GM12864 (cell line): ENCODE data around the gene AGK.

ENCODE experiments used
- DNase-seq: peaks from one replicate; pipeline ENCODE4 v3.0.0-alpha.2; 2011; ENCODE audit warnings: low read depth
- H3K4me3 ChIP-seq: 2 replicates; pipeline ENCODE4 v1.5.1; 2011; ENCODE audit warnings: mild to moderate bottlenecking, low read depth, low read length, control low read depth
- TF ChIP-seq, protein P1 (sequence below): IDR thresholded peaks from 2 replicates; pipeline ENCODE4 v1.5.1; 2011; ENCODE audit warnings: low read depth, mild to moderate bottlenecking, moderate library complexity, low read length, control low read depth, inconsistent platforms; ENCODE audit errors: missing control alignments

Gene AGK, protein sequence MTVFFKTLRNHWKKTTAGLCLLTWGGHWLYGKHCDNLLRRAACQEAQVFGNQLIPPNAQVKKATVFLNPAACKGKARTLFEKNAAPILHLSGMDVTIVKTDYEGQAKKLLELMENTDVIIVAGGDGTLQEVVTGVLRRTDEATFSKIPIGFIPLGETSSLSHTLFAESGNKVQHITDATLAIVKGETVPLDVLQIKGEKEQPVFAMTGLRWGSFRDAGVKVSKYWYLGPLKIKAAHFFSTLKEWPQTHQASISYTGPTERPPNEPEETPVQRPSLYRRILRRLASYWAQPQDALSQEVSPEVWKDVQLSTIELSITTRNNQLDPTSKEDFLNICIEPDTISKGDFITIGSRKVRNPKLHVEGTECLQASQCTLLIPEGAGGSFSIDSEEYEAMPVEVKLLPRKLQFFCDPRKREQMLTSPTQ

DNA sequence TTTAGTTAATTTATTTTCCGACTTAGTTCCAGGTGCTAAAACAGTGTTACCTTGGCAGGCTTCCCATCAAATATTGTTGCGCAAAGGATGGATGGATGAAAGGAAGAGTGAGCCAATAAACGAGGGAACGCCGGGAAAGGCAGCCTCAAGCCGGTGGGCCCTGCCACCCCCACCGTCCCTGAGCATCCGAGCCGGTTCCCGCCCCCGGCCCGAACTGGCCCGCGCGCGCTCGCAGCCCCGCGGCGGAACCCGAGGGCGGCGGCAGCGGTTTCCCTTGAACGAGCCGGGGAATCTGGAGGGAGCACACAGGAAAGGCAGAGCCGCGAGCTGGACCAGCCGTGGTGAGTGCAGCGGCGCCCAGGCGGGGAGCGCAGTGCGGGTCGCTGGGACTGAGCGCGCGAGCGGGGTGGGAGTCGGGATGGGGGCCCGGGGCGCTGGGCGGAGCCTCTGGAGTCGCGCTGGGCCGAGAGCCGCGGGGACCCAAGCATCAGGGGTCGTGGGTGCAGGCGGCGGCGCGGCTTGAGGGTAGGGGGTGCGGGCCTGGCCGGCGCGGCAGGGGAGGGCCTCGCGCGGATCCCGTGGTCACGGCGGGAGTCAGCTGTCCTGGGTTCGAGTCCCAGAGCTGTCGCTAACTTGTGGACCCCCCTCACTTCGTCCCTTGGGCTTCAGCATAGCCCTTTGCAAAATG is at the start of gene AGK:
AGK (plus strand) TSS at position 317 of the 688 bp plus-strand sequence. CDS start 4,057 bp downstream, outside the sequence.
- TF ChIP-seq, protein P1, sequence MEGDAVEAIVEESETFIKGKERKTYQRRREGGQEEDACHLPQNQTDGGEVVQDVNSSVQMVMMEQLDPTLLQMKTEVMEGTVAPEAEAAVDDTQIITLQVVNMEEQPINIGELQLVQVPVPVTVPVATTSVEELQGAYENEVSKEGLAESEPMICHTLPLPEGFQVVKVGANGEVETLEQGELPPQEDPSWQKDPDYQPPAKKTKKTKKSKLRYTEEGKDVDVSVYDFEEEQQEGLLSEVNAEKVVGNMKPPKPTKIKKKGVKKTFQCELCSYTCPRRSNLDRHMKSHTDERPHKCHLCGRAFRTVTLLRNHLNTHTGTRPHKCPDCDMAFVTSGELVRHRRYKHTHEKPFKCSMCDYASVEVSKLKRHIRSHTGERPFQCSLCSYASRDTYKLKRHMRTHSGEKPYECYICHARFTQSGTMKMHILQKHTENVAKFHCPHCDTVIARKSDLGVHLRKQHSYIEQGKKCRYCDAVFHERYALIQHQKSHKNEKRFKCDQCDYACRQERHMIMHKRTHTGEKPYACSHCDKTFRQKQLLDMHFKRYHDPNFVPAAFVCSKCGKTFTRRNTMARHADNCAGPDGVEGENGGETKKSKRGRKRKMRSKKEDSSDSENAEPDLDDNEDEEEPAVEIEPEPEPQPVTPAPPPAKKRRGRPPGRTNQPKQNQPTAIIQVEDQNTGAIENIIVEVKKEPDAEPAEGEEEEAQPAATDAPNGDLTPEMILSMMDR = no peak

DNA sequence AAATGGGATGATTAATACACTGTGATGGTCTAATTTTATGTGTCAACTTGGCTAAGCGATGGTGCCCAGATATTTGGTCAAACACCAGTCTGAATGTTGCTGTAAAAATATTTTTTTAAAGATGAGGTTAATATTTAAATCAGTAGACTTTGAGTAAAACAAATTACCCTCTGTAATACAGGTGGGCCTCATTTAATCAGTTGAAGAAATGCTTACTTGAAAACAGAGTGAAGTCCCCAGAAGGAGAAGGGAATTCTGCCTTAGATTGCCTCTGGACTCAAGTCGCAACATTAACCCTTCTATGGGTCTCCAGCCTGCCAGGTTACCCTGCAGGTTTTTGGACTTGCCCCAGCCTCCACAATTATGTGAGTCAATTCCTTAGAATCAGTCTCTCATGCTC is 49.8 kb upstream of the AGK start:
- no peak for DNase-seq
- H3K4me3 ChIP-seq = no peak overlapping the region
- TF ChIP-seq, protein P1 = no peak

More for the DNA sequence above, at the start of gene AGK:
- peak within 1 kb of the TSS; percentile 99 for H3K4me3 ChIP-seq
- peak; percentile 49 for DNase-seq

DNA sequence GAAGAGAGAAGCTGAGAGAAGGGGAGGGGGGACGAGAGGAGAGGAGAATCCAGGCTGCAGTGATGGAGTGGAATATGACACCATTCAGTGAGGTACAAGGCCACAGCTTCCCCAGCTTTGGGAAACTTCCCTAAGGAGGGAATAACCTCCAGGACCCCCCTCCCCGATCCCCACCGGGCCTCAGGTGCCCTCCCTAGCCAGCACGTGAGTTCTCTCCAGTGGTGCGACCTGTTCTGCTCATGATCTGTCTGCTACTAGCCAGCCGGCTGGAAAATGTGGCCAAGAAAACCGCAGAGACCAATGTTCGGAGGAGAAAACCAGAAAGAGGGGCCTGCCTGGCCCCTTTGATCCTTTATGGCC is 39.9 kb upstream of the AGK start:
- TF ChIP-seq, protein P1 = no peak
- H3K4me3 ChIP-seq = no peak overlapping the region
- DNase-seq = no peak

DNA sequence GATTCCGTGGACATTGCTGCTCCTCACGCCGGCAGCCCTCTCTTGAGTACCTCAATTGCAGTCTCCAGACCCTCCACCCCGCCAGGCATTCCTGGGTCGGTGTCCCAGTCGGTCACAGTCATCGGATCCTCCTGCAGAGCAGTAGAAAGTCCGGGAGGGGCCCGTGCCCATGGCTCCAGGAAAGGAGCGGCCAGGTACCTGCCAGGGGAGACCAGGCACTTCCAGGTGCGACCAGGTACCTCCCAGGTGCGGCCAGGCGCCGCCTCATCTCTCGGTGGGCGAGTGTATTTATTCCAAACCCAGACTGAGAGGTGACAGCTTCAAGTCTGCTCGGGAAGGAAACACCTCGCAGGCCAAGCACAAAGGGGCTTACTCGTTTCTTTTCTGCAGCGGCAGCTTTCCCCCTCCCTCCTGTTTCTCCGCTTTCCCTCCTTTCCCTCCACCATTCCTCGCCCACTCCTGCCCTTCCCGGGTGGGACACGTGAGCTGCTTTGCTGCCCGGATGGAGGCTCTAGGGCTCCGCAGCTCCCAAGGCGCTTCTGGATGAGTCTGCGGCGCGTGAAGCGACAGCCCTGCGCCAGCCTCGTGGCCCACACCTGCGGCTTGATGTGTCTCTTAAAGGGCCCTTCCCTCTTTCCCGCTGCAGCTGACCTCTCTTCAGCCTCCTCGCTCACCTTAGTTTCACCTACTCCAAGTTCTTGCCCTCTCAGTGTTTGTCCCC is 39.4 kb upstream of the AGK start:
- H3K4me3 ChIP-seq = peak overlapping the region; percentile 14
- TF ChIP-seq, protein P1 = no peak
- no peak for DNase-seq

DNA sequence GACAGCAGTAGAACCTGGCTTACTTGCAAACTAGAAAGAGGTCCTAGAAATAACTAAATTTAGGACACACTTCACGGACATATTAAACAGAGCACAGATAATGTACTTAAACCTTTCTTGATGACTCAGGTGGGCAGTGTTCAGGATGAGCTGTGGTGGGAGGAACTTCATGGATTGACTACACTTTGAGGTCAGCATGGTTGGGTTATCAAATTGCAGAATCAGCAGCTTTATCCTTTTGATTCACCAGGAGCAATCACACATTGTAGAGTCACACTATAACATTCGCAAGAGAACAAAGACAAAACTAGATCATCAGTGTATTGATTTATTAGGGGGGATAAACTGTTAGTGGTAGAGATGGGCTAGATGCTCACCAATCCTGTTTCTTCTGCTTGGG is 38.6 kb upstream of the AGK start:
- TF ChIP-seq, protein P1 = no peak
- no peak overlapping the region for H3K4me3 ChIP-seq
- DNase-seq = no peak

DNA sequence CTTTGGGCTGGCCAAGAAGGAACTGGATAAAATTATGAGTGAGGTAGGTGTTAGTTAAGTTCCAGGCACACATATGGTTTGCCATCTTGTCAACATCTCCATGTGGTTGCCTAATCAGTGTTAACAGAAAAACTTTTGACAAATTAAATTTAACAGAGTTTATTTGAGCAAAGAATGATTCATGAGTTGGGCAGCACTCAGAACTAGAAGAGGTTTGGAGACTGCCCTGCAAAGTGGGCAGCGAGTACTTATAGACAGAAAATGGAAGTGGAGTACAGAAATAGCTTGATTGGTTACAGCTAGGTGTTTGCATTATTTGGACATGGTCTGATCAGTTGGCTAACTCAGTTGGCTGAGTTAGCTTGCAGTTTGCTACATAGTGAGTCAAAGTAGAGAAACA is 37.5 kb upstream of the AGK start:
- no peak overlapping the region for H3K4me3 ChIP-seq
- TF ChIP-seq, protein P1 = no peak
- DNase-seq = no peak
